Astrocyte (in vitro differentiated cells and primary cell): Measurements from ENCODE around the gene BEST1. TPM values are rescaled to one million over a fixed set of nuclear protein-coding genes. Genes with fewer than 3 reads are reported as not detected.

ENCODE experiments used
- DNase-seq: peaks from one replicate; pipeline ENCODE4 v3.0.0-alpha.2; 2010; ENCODE audit warnings: low read depth
- FAIRE-seq: peaks from 2 replicates; lab custom pipeline; 2011; peaks lifted over from hg19 to GRCh38; lab: Jason Lieb, UNC
- H2AFZ ChIP-seq: 2 replicates; pipeline ENCODE4 v1.6.0; 2012; ENCODE audit warnings: low read depth, low read length, inconsistent platforms
- H3K27ac ChIP-seq: 2 replicates; pipeline ENCODE4 v1.5.1; 2011; ENCODE audit warnings: low read depth, low read length, inconsistent platforms
- H3K27me3 ChIP-seq: 2 replicates; pipeline ENCODE4 v1.6.0; 2011; ENCODE audit warnings: low read length, inconsistent platforms; ENCODE audit not compliant: insufficient read depth
- H3K36me3 ChIP-seq: 2 replicates; pipeline ENCODE4 v1.5.1; 2011; ENCODE audit warnings: low read length, inconsistent platforms; ENCODE audit not compliant: insufficient read depth
- H3K4me1 ChIP-seq: 2 replicates; pipeline ENCODE4 v1.5.1; 2011; ENCODE audit warnings: low read length, inconsistent platforms; ENCODE audit not compliant: insufficient read depth
- H3K4me2 ChIP-seq: 2 replicates; pipeline ENCODE4 v1.6.0; 2012; ENCODE audit warnings: low read length, inconsistent platforms
- H3K4me3 ChIP-seq: 2 replicates; pipeline ENCODE4 v1.5.1; 2011; ENCODE audit warnings: low read depth, mild to moderate bottlenecking, low read length, inconsistent platforms; ENCODE audit not compliant: insufficient read depth
- H3K79me2 ChIP-seq: 2 replicates; pipeline ENCODE4 v1.6.0; 2012; ENCODE audit warnings: mild to moderate bottlenecking, low read length, inconsistent platforms; ENCODE audit not compliant: insufficient read depth
- H3K9ac ChIP-seq: 2 replicates; pipeline ENCODE4 v1.6.0; 2012; ENCODE audit warnings: mild to moderate bottlenecking, low read length, inconsistent platforms
- H3K9me3 ChIP-seq: 2 replicates; pipeline ENCODE4 v1.5.1; 2012; ENCODE audit warnings: low read depth, mild to moderate bottlenecking, low read length, inconsistent platforms; ENCODE audit not compliant: insufficient read depth
- H4K20me1 ChIP-seq: 2 replicates; pipeline ENCODE4 v1.6.0; 2012; ENCODE audit warnings: low read length, inconsistent platforms; ENCODE audit not compliant: insufficient read depth
- H3K27ac Mint-ChIP-seq: one replicate; pipeline ENCODE4 v1.8.0; 2021; ENCODE audit warnings: mild to moderate bottlenecking, mixed read lengths; ENCODE audit not compliant: unreplicated experiment
- H3K27me3 Mint-ChIP-seq: one replicate; pipeline ENCODE4 v1.8.0; 2021; ENCODE audit warnings: low read depth, mixed read lengths; ENCODE audit not compliant: unreplicated experiment
- H3K36me3 Mint-ChIP-seq: one replicate; pipeline ENCODE4 v1.8.0; 2021; ENCODE audit warnings: low read depth, mixed read lengths; ENCODE audit not compliant: unreplicated experiment
- H3K4me1 Mint-ChIP-seq: one replicate; pipeline ENCODE4 v1.8.0; 2021; ENCODE audit warnings: low read depth, mixed read lengths; ENCODE audit not compliant: unreplicated experiment
- H3K4me3 Mint-ChIP-seq: one replicate; pipeline ENCODE4 v1.8.0; 2021; ENCODE audit warnings: mild to moderate bottlenecking, moderate library complexity, mixed read lengths; ENCODE audit not compliant: unreplicated experiment
- H3K9me3 Mint-ChIP-seq: one replicate; pipeline ENCODE4 v1.8.0; 2021; ENCODE audit warnings: mild to moderate bottlenecking, mixed read lengths; ENCODE audit not compliant: unreplicated experiment
- EZH2 ChIP-seq: IDR thresholded peaks from 2 replicates; pipeline ENCODE4 v1.6.1; 2012; ENCODE audit warnings: mild to moderate bottlenecking, low read length, inconsistent platforms; ENCODE audit not compliant: insufficient read depth
- total RNA-seq: library from RNA; stranded (reverse); gene quantifications from 2 replicates; pipeline ENCODE4 v1.2.1, GENCODE V29; 2021
- TF ChIP-seq, protein P1 (sequence below): IDR thresholded peaks from 2 replicates; pipeline ENCODE4 v1.5.1; 2011; ENCODE audit warnings: low read depth, mild to moderate bottlenecking, inconsistent platforms, low read length, moderate library complexity; ENCODE audit not compliant: insufficient read depth

Gene BEST1
- total RNA-seq, 1 donor from 2014 or later = 0.66 TPM

DNA sequence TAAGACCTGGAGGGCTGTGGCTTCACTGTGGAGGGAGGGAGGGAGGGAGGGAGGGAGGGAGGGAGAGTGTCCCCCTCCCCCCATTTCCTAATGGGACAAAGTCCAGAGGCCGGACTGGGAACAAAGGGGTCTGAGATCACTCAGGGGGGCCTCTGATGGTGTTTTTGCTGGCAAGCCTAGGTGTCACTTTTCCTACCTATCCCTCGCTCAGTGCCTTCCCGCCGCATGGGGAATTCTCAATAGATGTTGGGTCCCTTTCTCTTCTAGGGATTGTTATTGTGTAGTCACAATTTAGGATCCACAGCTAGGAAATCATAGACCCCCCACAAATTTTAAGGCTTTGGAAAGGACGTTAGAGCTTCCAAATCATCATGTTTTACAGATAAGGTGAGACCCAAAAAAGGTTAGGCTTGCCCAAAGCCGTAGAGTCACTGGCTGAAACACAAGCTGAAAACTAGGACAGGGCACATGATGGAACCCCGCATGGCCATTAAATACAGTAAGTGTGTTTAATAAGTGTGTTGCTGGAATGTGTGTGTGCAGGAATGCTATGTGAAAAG is 22.0 kb downstream of the BEST1 start:
- Mint-ChIP-seq H3K36me3 (no peaks in the 10 kb centered on the region), H3K9me3 (no peaks in the 10 kb centered on the region), H3K27me3 (no peaks in the 10 kb centered on the region), H3K27ac (peak overlapping the region; percentile 92), H3K4me3 (no peak overlapping the region), H3K4me1 (peaks cover 51% of the 10 kb centered on the region)
- no peak overlapping the region for H3K4me3 ChIP-seq
- no peaks in the 10 kb centered on the region for H3K36me3 ChIP-seq
- H3K9ac ChIP-seq = peak overlapping the region; percentile 75
- FAIRE-seq (no peak), DNase-seq (no peak)
- H3K4me1 ChIP-seq = peaks cover 43% of the 10 kb centered on the region
- peaks cover 16% of the 10 kb centered on the region for H3K79me2 ChIP-seq
- H3K4me2 ChIP-seq = peak overlapping the region; percentile 57
- H3K9me3 ChIP-seq = no peaks in the 10 kb centered on the region
- H4K20me1 ChIP-seq = no peaks in the 10 kb centered on the region
- no peaks in the 10 kb centered on the region for H3K27me3 ChIP-seq
- peak overlapping the region; percentile 90 for H3K27ac ChIP-seq
- TF ChIP-seq, protein P1, sequence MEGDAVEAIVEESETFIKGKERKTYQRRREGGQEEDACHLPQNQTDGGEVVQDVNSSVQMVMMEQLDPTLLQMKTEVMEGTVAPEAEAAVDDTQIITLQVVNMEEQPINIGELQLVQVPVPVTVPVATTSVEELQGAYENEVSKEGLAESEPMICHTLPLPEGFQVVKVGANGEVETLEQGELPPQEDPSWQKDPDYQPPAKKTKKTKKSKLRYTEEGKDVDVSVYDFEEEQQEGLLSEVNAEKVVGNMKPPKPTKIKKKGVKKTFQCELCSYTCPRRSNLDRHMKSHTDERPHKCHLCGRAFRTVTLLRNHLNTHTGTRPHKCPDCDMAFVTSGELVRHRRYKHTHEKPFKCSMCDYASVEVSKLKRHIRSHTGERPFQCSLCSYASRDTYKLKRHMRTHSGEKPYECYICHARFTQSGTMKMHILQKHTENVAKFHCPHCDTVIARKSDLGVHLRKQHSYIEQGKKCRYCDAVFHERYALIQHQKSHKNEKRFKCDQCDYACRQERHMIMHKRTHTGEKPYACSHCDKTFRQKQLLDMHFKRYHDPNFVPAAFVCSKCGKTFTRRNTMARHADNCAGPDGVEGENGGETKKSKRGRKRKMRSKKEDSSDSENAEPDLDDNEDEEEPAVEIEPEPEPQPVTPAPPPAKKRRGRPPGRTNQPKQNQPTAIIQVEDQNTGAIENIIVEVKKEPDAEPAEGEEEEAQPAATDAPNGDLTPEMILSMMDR = no peak
- no peak for TF ChIP-seq EZH2
- peak overlapping the region; percentile 31 for H2AFZ ChIP-seq

DNA sequence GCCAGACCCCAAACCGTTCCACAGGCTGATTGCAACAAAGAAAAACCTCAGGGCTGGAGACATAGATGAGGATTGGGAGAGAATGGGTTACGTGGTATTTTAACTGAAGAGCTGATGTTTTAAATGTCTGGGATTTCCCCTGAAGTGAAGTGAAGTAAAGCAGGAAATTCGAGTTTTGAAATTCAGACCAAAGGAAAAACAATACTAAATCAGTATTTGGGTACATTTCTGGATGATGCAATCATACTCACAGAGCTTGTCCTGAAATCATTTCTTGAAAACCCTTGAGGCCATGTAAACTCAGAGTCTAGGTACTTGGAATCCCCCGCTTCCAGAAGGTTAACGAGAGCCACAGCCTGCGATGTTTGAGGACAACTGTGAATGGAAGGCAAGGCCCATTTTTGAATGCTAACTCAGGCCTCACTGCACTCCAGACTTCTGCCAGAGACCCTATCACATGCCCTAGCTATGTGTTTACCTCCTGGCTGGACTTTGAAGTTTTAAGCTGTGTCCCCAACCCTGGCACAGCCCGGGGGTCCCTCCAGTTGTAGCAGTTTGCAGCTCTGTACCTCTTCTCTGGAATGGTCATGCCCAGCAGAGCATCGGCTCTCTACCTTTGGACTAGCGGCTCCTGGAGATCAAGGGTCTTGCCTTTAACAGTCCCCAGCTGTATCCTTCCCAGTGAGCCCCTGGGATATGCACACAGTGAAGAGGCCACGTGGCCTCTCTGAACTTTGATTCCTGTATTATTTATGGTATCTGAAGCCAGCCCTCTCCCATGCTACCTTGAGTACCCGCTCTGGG is 22.7 kb downstream of the BEST1 start:
- no peak overlapping the region for H3K4me3 ChIP-seq
- no peaks in the 10 kb centered on the region for H3K36me3 ChIP-seq
- Mint-ChIP-seq H3K4me3 (peak overlapping the region; percentile 10), H3K27ac (peak overlapping the region; percentile 92), H3K9me3 (no peaks in the 10 kb centered on the region), H3K27me3 (peaks cover 7% of the 10 kb centered on the region), H3K4me1 (peaks cover 51% of the 10 kb centered on the region), H3K36me3 (no peaks in the 10 kb centered on the region)
- peak overlapping the region; percentile 31 for H2AFZ ChIP-seq
- peaks cover 11% of the 10 kb centered on the region for H3K79me2 ChIP-seq
- no peak for FAIRE-seq
- peak; percentile 89 for DNase-seq
- H3K27me3 ChIP-seq = no peaks in the 10 kb centered on the region
- peak overlapping the region; percentile 90 for H3K27ac ChIP-seq
- H3K4me2 ChIP-seq = peak overlapping the region; percentile 57
- TF ChIP-seq, protein P1 = no peak
- no peak for TF ChIP-seq EZH2
- H3K9me3 ChIP-seq = no peaks in the 10 kb centered on the region
- no peaks in the 10 kb centered on the region for H4K20me1 ChIP-seq
- peaks cover 43% of the 10 kb centered on the region for H3K4me1 ChIP-seq
- H3K9ac ChIP-seq = peak overlapping the region; percentile 75
